Measurements from ENCODE around the gene TOM1L2. TPM values are rescaled to one million over a fixed set of nuclear protein-coding genes. Genes with fewer than 3 reads are reported as not detected.

The TOM1L2 gene
- total and polyA plus RNA-seq, 12 donors = 29.6 to 437 (median 67.7) TPM

- 63 to 83% (median 73%) methylated on average over 1 of the region's 1 CpG for WGBS, 4 donors
- DNase-seq = no peak
- intact Hi-C loops (cut with DNase I) = loop anchor here in 1 of 2 donors (5.0 kb wide), 1 partner anchor 183 kb away; the partner anchor contains the start of gene RAI1
- H3K27ac ChIP-seq = no peak overlapping the region
- TF ChIP-seq POLR2A (IDR thresholded peaks at IDR 0.05) (no peak), CTCF (IDR thresholded peaks at IDR 0.05) (no peak)
- no peaks in the 10 kb centered on the region for H3K9me3 ChIP-seq (replicated peaks in 1 of 3)
- H3K36me3 ChIP-seq (replicated peaks in 1 of 2) = peaks cover 0 to 38% of the 10 kb centered on the region in 2 donors
- H3K4me1 ChIP-seq (replicated peaks in 1 of 2) = peaks cover 4 to 17% of the 10 kb centered on the region in 2 donors
- no peak overlapping the region for H3K4me3 ChIP-seq
- H3K27me3 ChIP-seq = no peaks in the 10 kb centered on the region
Measured at GRCh38 chr17:17865035-17865434, 107.2 kb downstream of the TOM1L2 start.

GRCh38 chr17:17860766-17861107 is 111.5 kb downstream of the TOM1L2 start:
- H3K9me3 ChIP-seq (replicated peaks in 1 of 3) = no peaks in the 10 kb centered on the region
- peaks cover 16 to 29% of the 10 kb centered on the region in 2 donors for H3K4me1 ChIP-seq (replicated peaks in 1 of 2)
- no peak for DNase-seq
- H3K4me3 ChIP-seq = no peak overlapping the region
- no peak overlapping the region for H3K27ac ChIP-seq
- TF ChIP-seq CTCF (IDR thresholded peaks at IDR 0.05) (no peak), POLR2A (IDR thresholded peaks at IDR 0.05) (no peak)
- H3K27me3 ChIP-seq = no peaks in the 10 kb centered on the region
- intact Hi-C loops (cut with DNase I) = loop anchor here in 1 of 2 donors (5.0 kb wide), 2 partner anchors 48 to 178 kb away; partner anchors contain the start of gene RAI1
- peaks cover 0 to 17% of the 10 kb centered on the region in 2 donors for H3K36me3 ChIP-seq (replicated peaks in 1 of 2)
- 82 to 88% (median 85%) methylated on average over 4 to 5 of the region's 5 CpGs for WGBS, 4 donors

GRCh38 chr17:17859909-17860765 is 112.1 kb downstream of the TOM1L2 start:
- TF ChIP-seq CTCF (IDR thresholded peaks at IDR 0.05) (peak; percentile 93 to 98 (median 97)), POLR2A (IDR thresholded peaks at IDR 0.05) (no peak)
- Histone ChIP-seq H3K27ac (peak overlapping the region in 1 of 5 donors; percentile 13), H3K36me3 (replicated peaks in 1 of 2) (peaks cover 0 to 15% of the 10 kb centered on the region in 2 donors), H3K27me3 (no peaks in the 10 kb centered on the region), H3K9me3 (replicated peaks in 1 of 3) (no peaks in the 10 kb centered on the region), H3K4me1 (replicated peaks in 1 of 2) (peaks cover 17 to 35% of the 10 kb centered on the region in 2 donors), H3K4me3 (no peak overlapping the region)
- intact Hi-C loops (cut with DNase I) = loop anchor here (5.0 kb wide), 2 partner anchors 48 to 178 kb away; partner anchors contain the start of gene RAI1 (in 1 of the 2)
- DNase-seq = peak; percentile 58 to 86 (median 74)
- 28 to 55% (median 36%) methylated on average over 6 to 9 of the region's 9 CpGs for WGBS, 4 donors

GRCh38 chr17:17857496-17857895 is 114.7 kb downstream of the TOM1L2 start:
- intact Hi-C loops (cut with DNase I) = loop anchor here in 1 of 2 donors (5.0 kb wide), 1 partner anchor 45 kb away; no protein-coding TSS in a partner anchor
- peak in 1 of 2 donors; percentile 39 for TF ChIP-seq POLR2A (IDR thresholded peaks at IDR 0.05)
- TF ChIP-seq CTCF (IDR thresholded peaks at IDR 0.05) = no peak
- peak overlapping the region; percentile 28 to 85 (median 72) for H3K27ac ChIP-seq

More at GRCh38 chr17:17857496-17857895, 114.7 kb downstream of the TOM1L2 start:
- Histone ChIP-seq H3K36me3 (replicated peaks in 1 of 2) (peaks cover 0 to 9% of the 10 kb centered on the region in 2 donors), H3K9me3 (replicated peaks in 1 of 3) (no peaks in the 10 kb centered on the region), H3K4me1 (replicated peaks in 1 of 2) (peaks cover 17 to 38% of the 10 kb centered on the region in 2 donors), H3K4me3 (no peak overlapping the region), H3K27me3 (no peaks in the 10 kb centered on the region)
- DNase-seq = peak; percentile 71 to 91 (median 86)
- 42 to 54% (median 49%) methylated on average over 4 of the region's 4 CpGs for WGBS, 4 donors

Measured in adrenal gland (tissue), 12 donors.